Neural progenitor cell (in vitro differentiated cells): ENCODE results near the gene RNU7-1. TPM values are rescaled to one million over a fixed set of nuclear protein-coding genes. Genes with fewer than 3 reads are reported as not detected.

Source experiments
- DNase-seq: peaks from one replicate; pipeline ENCODE4 v3.0.0-alpha.2; 2016; ENCODE audit warnings: low spot score
- H2AFZ ChIP-seq: fragments of 200-600 bp; sonication (generic); replicated peaks from 2 replicates; pipeline ENCODE4 v1.6.1; 2016; ENCODE audit warnings: antibody characterized with exemption
- H3F3A ChIP-seq: fragments of 200-600 bp; sonication (generic); 2 replicates; pipeline ENCODE4 v1.6.1; 2016; ENCODE audit warnings: antibody characterized with exemption, low read depth
- H3K27ac ChIP-seq: fragments of 200-600 bp; sonication (generic); 2 replicates; pipeline ENCODE4 v1.5.1; 2016; ENCODE audit warnings: mild to moderate bottlenecking
- H3K27me3 ChIP-seq: fragments of 200-600 bp; sonication (generic); 2 replicates; pipeline ENCODE4 v1.6.1; 2016; ENCODE audit warnings: mild to moderate bottlenecking, moderate library complexity
- H3K36me3 ChIP-seq: fragments of 200-600 bp; sonication (generic); 2 replicates; pipeline ENCODE4 v1.5.1; 2016
- H3K4me1 ChIP-seq: fragments of 200-600 bp; sonication (generic); 2 replicates; pipeline ENCODE4 v1.6.1; 2016; ENCODE audit warnings: mixed run types
- H3K4me2 ChIP-seq: fragments of 200-600 bp; sonication (generic); 2 replicates; pipeline ENCODE4 v1.6.1; 2016
- H3K4me3 ChIP-seq: fragments of 200-600 bp; sonication (generic); 2 replicates; pipeline ENCODE4 v1.5.1; 2016
- H3K79me2 ChIP-seq: fragments of 200-600 bp; sonication (generic); 2 replicates; pipeline ENCODE4 v1.6.1; 2016; ENCODE audit warnings: low read depth
- H3K9ac ChIP-seq: fragments of 200-600 bp; sonication (generic); 2 replicates; pipeline ENCODE4 v1.6.1; 2016
- H3K9me3 ChIP-seq: fragments of 200-600 bp; sonication (generic); 2 replicates; pipeline ENCODE4 v1.5.1; 2016; ENCODE audit warnings: low read depth
- H4K20me1 ChIP-seq: fragments of 200-600 bp; sonication (generic); 2 replicates; pipeline ENCODE4 v1.6.1; 2016; ENCODE audit warnings: low read depth
- H3K27ac Mint-ChIP-seq: 3 replicates; pipeline ENCODE4 v1.8.0; 2021; ENCODE audit warnings: mixed read lengths
- H3K27me3 Mint-ChIP-seq: 2 replicates; pipeline ENCODE4 v1.8.0; 2022; ENCODE audit warnings: low read depth, mild to moderate bottlenecking, inconsistent platforms, moderate library complexity, mixed read lengths; ENCODE audit not compliant: insufficient read depth
- H3K36me3 Mint-ChIP-seq: 3 replicates; pipeline ENCODE4 v1.8.0; 2021; ENCODE audit warnings: mixed read lengths
- H3K4me1 Mint-ChIP-seq: 3 replicates; pipeline ENCODE4 v1.8.0; 2021; ENCODE audit warnings: mixed read lengths
- H3K4me3 Mint-ChIP-seq: 3 replicates; pipeline ENCODE4 v1.8.0; 2021; ENCODE audit warnings: mild to moderate bottlenecking, moderate library complexity, mixed read lengths
- H3K9me3 Mint-ChIP-seq: 3 replicates; pipeline ENCODE4 v1.8.0; 2020; ENCODE audit warnings: mixed read lengths
- CTCF ChIP-seq: fragments of 200-600 bp; sonication (generic); IDR thresholded peaks from 2 replicates; pipeline ENCODE4 v1.5.1; 2017; ENCODE audit warnings: antibody characterized with exemption, mild to moderate bottlenecking
- EZH2 ChIP-seq: fragments of 200-600 bp; sonication (generic); IDR thresholded peaks from 2 replicates; pipeline ENCODE4 v1.6.1; 2017; ENCODE audit warnings: antibody characterized with exemption, mild to moderate bottlenecking, moderate library complexity
- EZH2phosphoT487 ChIP-seq: fragments of 200-600 bp; sonication (generic); IDR thresholded peaks from 2 replicates; pipeline ENCODE4 v1.6.1; 2017; ENCODE audit warnings: antibody characterized with exemption
- total RNA-seq: library from RNA; depleted of rRNA; stranded (reverse); fragments of >200 nt; gene quantifications from 2 replicates; pipeline ENCODE4 v1.2.3, GENCODE V29; 2015; ENCODE audit warnings: low replicate concordance

The RNU7-1 gene
- total RNA-seq, 1 donor from 2014 or later, result not detected

GRCh38 chr12:6953442-6954315, 10.1 kb downstream of the RNU7-1 start:
- TF ChIP-seq EZH2phosphoT487 (no peak), CTCF (no peak), EZH2 (no peak)
- Histone ChIP-seq H2AFZ (no peak overlapping the region), H3K27me3 (no peaks in the 10 kb centered on the region), H4K20me1 (no peaks in the 10 kb centered on the region), H3F3A (no peaks in the 10 kb centered on the region), H3K9me3 (no peaks in the 10 kb centered on the region), H3K9ac (no peak overlapping the region), H3K79me2 (no peaks in the 10 kb centered on the region), H3K36me3 (no peaks in the 10 kb centered on the region), H3K4me3 (no peak overlapping the region), H3K4me2 (no peak overlapping the region), H3K4me1 (no peaks in the 10 kb centered on the region), H3K27ac (no peak overlapping the region)
- H3K9me3 Mint-ChIP-seq, result no peaks in the 10 kb centered on the region
- H3K36me3 Mint-ChIP-seq, result peaks cover 2% of the 10 kb centered on the region
- DNase-seq, result no peak
- peaks cover 26% of the 10 kb centered on the region for H3K4me1 Mint-ChIP-seq
- H3K27ac Mint-ChIP-seq, result peak overlapping the region; percentile 96
- peak overlapping the region; percentile 67 for H3K4me3 Mint-ChIP-seq
- peaks cover 9% of the 10 kb centered on the region for H3K27me3 Mint-ChIP-seq

- H3K4me2 ChIP-seq, result no peak overlapping the region
- H3K9me3 Mint-ChIP-seq, result no peaks in the 10 kb centered on the region
- H3K27ac ChIP-seq, result no peak overlapping the region
- DNase-seq, result no peak
- no peaks in the 10 kb centered on the region for H3K36me3 ChIP-seq
- H2AFZ ChIP-seq, result no peak overlapping the region
- H3K27me3 Mint-ChIP-seq, result peaks cover 6% of the 10 kb centered on the region
- H3K9me3 ChIP-seq, result no peaks in the 10 kb centered on the region
- H3K27me3 ChIP-seq, result no peaks in the 10 kb centered on the region
- no peaks in the 10 kb centered on the region for H3K79me2 ChIP-seq
- H3K4me3 ChIP-seq, result no peak overlapping the region
- peak overlapping the region; percentile 67 for H3K4me3 Mint-ChIP-seq
- H3K4me1 Mint-ChIP-seq, result peaks cover 32% of the 10 kb centered on the region
- no peak overlapping the region for H3K9ac ChIP-seq
- H3K27ac Mint-ChIP-seq, result peak overlapping the region; percentile 96
- no peaks in the 10 kb centered on the region for H3F3A ChIP-seq
- no peaks in the 10 kb centered on the region for H4K20me1 ChIP-seq
- no peak for TF ChIP-seq EZH2
- TF ChIP-seq CTCF, result no peak
- TF ChIP-seq EZH2phosphoT487, result no peak
- H3K36me3 Mint-ChIP-seq, result no peaks in the 10 kb centered on the region
- H3K4me1 ChIP-seq, result no peaks in the 10 kb centered on the region
These were observed 10.9 kb downstream of the RNU7-1 start for GRCh38 chr12:6954316-6955107.

GRCh38 chr12:6955108-6956020, 11.7 kb downstream of the RNU7-1 start:
- peak overlapping the region; percentile 76 for H3K27ac Mint-ChIP-seq

More at GRCh38 chr12:6955108-6956020, 11.7 kb downstream of the RNU7-1 start:
- H3K4me3 ChIP-seq, result no peak overlapping the region
- peaks cover 30% of the 10 kb centered on the region for H3K4me1 Mint-ChIP-seq
- H4K20me1 ChIP-seq, result no peaks in the 10 kb centered on the region
- no peaks in the 10 kb centered on the region for H3K9me3 ChIP-seq
- no peaks in the 10 kb centered on the region for H3K79me2 ChIP-seq
- H3K9ac ChIP-seq, result no peak overlapping the region
- H2AFZ ChIP-seq, result no peak overlapping the region
- H3K36me3 Mint-ChIP-seq, result no peaks in the 10 kb centered on the region
- H3K27ac ChIP-seq, result no peak overlapping the region
- peaks cover 4% of the 10 kb centered on the region for H3K27me3 Mint-ChIP-seq
- no peaks in the 10 kb centered on the region for H3K27me3 ChIP-seq
- no peaks in the 10 kb centered on the region for H3K36me3 ChIP-seq
- no peak overlapping the region for H3K4me2 ChIP-seq
- no peaks in the 10 kb centered on the region for H3K4me1 ChIP-seq
- DNase-seq, result no peak
- TF ChIP-seq EZH2phosphoT487 (no peak), EZH2 (no peak), CTCF (no peak)
- no peak overlapping the region for H3K4me3 Mint-ChIP-seq
- H3K9me3 Mint-ChIP-seq, result no peaks in the 10 kb centered on the region
- H3F3A ChIP-seq, result no peaks in the 10 kb centered on the region
